Retinal pigment epithelial cell (primary cell): ENCODE data around the gene NARF.
A peak's percentile ranks its signal among the peaks of the same experiment; 100 is the strongest.

Experiments used
- DNase-seq: peaks from one replicate; pipeline ENCODE4 v3.0.0-alpha.2; 2010; ENCODE audit warnings: low read depth
- H3K4me3 ChIP-seq: 2 replicates; pipeline ENCODE4 v1.5.1; 2011; ENCODE audit warnings: mild to moderate bottlenecking, low read length, control low read depth, moderate library complexity
- CTCF ChIP-seq: conservative IDR thresholded peaks from 2 replicates; pipeline ENCODE4 v1.5.1; 2011; ENCODE audit warnings: low read depth, low read length, control low read depth, inconsistent platforms

NARF gene

DNA sequence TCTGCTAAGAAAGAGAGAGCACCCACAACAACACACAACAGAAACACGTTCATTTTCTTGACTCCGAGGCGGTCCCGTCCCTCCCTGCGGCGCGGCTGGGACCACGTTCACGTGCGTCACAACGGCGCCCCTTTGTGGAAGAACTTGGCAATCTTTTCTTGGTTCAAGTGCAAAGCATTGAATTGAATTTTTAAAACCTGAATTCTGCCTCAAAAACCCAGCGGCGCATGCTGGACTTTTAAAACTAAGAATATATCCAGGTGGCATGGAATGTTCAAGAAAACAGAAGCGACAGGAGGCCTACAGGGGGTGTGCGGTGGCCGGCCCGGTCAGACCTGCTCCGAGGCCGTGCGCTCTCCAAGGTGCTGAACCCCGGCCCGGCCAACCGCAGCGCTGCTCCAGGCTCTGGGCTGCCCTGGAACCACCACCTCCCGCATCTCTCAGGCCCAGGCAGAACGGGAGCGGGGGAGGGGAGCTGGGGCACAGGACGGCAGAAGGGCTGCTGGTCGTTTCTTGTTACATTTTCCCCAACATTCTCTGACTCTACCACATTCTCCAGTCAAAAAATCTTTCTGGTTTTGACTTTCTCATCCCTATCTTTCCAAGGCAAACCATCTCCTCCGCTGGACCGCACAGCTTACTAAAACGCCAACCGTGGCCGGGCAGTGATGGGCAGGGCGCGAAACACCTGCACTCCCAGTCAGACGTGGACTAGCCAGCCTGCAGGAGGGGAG lies 43.8 kb upstream of the NARF start:
- DNase-seq: no peak
- TF ChIP-seq CTCF: peak; percentile 68
- H3K4me3 ChIP-seq: no peak overlapping the region

GRCh38 chr17:82415336-82415735 lies 43.2 kb upstream of the NARF start:
- TF ChIP-seq CTCF: no peak
- DNase-seq: no peak
- H3K4me3 ChIP-seq: no peak overlapping the region

GRCh38 chr17:82415786-82416185 lies 42.8 kb upstream of the NARF start:
- no peak for TF ChIP-seq CTCF
- H3K4me3 ChIP-seq: no peak overlapping the region
- DNase-seq: no peak

DNA sequence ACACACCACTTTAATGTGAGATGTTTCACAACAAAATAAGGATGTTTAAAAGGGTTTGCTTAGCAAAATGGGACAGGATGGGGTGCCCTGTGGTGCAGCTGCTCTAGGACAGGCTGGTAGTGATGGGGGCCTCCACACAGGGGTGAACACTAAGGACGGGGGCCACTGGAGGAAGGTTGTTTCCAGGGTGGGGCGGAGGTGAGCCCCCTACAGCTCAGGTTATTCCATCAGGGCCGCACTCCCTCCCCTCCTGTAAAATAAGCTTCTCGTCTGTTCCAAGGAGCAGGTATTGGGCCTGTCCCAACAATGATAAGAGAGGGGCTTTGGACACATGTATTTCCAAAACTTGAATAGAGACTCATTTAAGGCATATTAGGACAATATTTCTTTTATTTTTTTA lies 42.3 kb upstream of the NARF start:
- no peak for TF ChIP-seq CTCF
- no peak for DNase-seq
- H3K4me3 ChIP-seq: no peak overlapping the region

GRCh38 chr17:82416771-82417170 lies 41.8 kb upstream of the NARF start:
- H3K4me3 ChIP-seq: no peak overlapping the region
- DNase-seq: no peak

DNA sequence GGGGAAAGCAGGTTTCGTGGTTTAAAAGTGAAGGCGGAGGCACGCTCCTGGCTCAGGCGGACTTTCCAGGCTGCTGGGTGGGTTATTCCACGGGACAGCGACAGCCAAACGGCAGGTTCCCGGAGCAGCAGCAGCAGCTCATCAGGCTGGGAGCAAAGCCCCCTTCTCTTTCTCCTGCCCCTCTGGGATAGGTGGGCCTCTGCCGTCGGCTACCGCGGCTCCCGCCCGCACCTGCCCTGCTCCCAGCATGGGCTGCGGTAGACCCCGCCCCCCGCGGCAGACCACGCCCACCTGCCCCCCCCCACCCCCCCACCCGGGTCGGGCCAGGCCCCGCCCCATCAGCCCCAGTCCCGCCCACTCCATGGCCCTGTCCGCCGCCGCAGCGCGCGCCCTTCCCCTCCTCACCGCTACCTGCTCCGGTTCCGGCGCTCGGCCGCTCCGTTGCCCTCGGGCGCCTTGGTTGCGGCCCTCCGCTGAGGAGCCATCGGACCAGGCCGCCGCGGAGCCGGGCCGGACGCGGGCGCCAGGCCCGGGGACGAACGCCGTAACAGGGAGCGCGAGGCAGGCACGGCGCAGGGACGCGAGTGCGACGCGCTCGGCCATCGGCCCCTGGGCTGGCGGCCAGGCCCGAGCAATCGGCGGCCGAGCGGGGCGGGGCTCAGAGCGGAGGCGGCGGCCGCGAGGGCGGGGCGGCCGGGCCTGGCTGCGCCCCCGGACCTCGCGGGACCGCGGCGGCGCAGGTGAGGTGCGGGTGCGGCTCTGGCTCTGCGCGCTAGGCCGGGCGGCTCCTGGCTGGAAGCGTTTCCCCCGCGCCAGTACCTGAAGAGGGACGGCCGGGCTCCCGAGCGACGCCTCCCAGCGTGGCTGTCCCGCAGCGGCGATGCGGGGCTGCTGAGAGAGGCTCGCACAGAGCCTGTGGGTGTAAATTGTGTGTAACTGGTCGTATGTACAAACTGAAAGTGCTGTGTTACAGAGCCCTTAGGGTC lies 40.2 kb upstream of the NARF start, which contains the start of the genes HEXD and OGFOD3:
HEXD (plus strand) TSS at position 347 of the 986 bp plus-strand sequence. CDS start 1,453 bp downstream, outside the sequence.
OGFOD3 (minus strand) TSS at position 586 of the 986 bp plus-strand sequence; CDS start at position 485, 101 bp downstream.
- no peak for DNase-seq
- H3K4me3 ChIP-seq: peak within 1 kb of the TSS; percentile 65
- TF ChIP-seq CTCF: no peak

More at GRCh38 chr17:82416771-82417170, 41.8 kb upstream of the NARF start:
- TF ChIP-seq CTCF: peak; percentile 16
